SK-N-SH treated with all-trans-retinoic acid at 6 μM for 48 hours (cell line): Measurements from ENCODE around the gene MRPS2.

Experiments used
- ATAC-seq: fragments of 200-7000 bp; cut with Tn5 transposase; 3 replicates; pipeline ENCODE4 v1.9.1; 2020; ENCODE audit warnings: mild to moderate bottlenecking, moderate library complexity
- ARNTL ChIP-seq: fragments of 450-650 bp; formaldehyde crosslinking; IDR thresholded peaks from 2 replicates; pipeline ENCODE4 v1.5.0; 2020; ENCODE audit warnings: low read depth, mild to moderate bottlenecking, moderate library complexity, borderline replicate concordance
- BACH2 ChIP-seq: fragments of 250-450 bp; sonication (Bioruptor Pico); IDR thresholded peaks from 2 replicates; pipeline ENCODE4 v1.9.0; 2021; ENCODE audit warnings: mild to moderate bottlenecking, borderline replicate concordance
- CSDC2 ChIP-seq: fragments of 250-450 bp; sonication (Bioruptor Pico); IDR thresholded peaks from 2 replicates; pipeline ENCODE4 v1.5.0; 2020; ENCODE audit warnings: mild to moderate bottlenecking, moderate library complexity
- ESRRG ChIP-seq: fragments of 250-450 bp; sonication (Bioruptor Pico); IDR thresholded peaks from 2 replicates; pipeline ENCODE4 v1.6.1; 2021; ENCODE audit warnings: mild to moderate bottlenecking
- GLIS3 ChIP-seq: fragments of 250-450 bp; sonication (Bioruptor Pico); IDR thresholded peaks from 2 replicates; pipeline ENCODE4 v1.5.0; 2020; ENCODE audit warnings: mild to moderate bottlenecking, moderate library complexity
- ISL1 ChIP-seq: fragments of 250-450 bp; sonication (Bioruptor Pico); IDR thresholded peaks from 2 replicates; pipeline ENCODE4 v2.1.2; 2022; ENCODE audit warnings: mild to moderate bottlenecking, moderate library complexity
- OSR1 ChIP-seq: fragments of 250-450 bp; sonication (Bioruptor Pico); IDR thresholded peaks from 2 replicates; pipeline ENCODE4 v1.8.0; 2022; ENCODE audit warnings: moderate library complexity, mild to moderate bottlenecking, inconsistent platforms
- PPARA ChIP-seq: fragments of 250-450 bp; sonication (Bioruptor Pico); IDR thresholded peaks from 2 replicates; pipeline ENCODE4 v1.5.0; 2020; ENCODE audit warnings: mild to moderate bottlenecking, borderline replicate concordance
- RARB ChIP-seq: fragments of 250-450 bp; sonication (Bioruptor Pico); IDR thresholded peaks from 2 replicates; pipeline ENCODE4 v1.8.0; 2021; ENCODE audit warnings: mild to moderate bottlenecking, moderate library complexity
- SNAI2 ChIP-seq: fragments of 250-450 bp; sonication (Bioruptor Pico); IDR thresholded peaks from 2 replicates; pipeline ENCODE4 v1.5.0; 2020; ENCODE audit warnings: mild to moderate bottlenecking, moderate library complexity
- TCF4 ChIP-seq: fragments of 250-450 bp; sonication (Bioruptor Pico); IDR thresholded peaks from 2 replicates; pipeline ENCODE4 v1.8.0; 2021; ENCODE audit warnings: mild to moderate bottlenecking, moderate library complexity, borderline replicate concordance
- TOX ChIP-seq: fragments of 250-450 bp; sonication (Bioruptor Pico); IDR thresholded peaks from 2 replicates; pipeline ENCODE4 v1.8.0; 2021; ENCODE audit warnings: mild to moderate bottlenecking, moderate library complexity, borderline replicate concordance
- ZFP3 ChIP-seq: fragments of 250-450 bp; sonication (Bioruptor Pico); IDR thresholded peaks from 2 replicates; pipeline ENCODE4 v1.5.0; 2020; ENCODE audit warnings: mild to moderate bottlenecking, moderate library complexity
- ZFP30 ChIP-seq: fragments of 450-650 bp; formaldehyde crosslinking; IDR thresholded peaks from 2 replicates; pipeline ENCODE4 v1.5.0; 2022; ENCODE audit warnings: mild to moderate bottlenecking, moderate library complexity
- ZNF565 ChIP-seq: fragments of 450-650 bp; formaldehyde crosslinking; conservative IDR thresholded peaks from 2 replicates; pipeline ENCODE4 v1.5.0; 2020; ENCODE audit warnings: low read depth, mild to moderate bottlenecking, moderate library complexity
- ZNF8 ChIP-seq: fragments of 450-650 bp; formaldehyde crosslinking; IDR thresholded peaks from 2 replicates; pipeline ENCODE4 v1.5.0; 2020; ENCODE audit warnings: mild to moderate bottlenecking, moderate library complexity
- TF ChIP-seq, protein P1 (sequence below): fragments of 250-450 bp; sonication (Bioruptor Pico); IDR thresholded peaks from 2 replicates; pipeline ENCODE4 v1.5.1; 2021; ENCODE audit warnings: mild to moderate bottlenecking, moderate library complexity
- TF ChIP-seq, protein P2 (sequence below): fragments of 250-450 bp; sonication (Bioruptor Pico); IDR thresholded peaks from 2 replicates; pipeline ENCODE4 v1.8.0; 2020; ENCODE audit warnings: mild to moderate bottlenecking, moderate library complexity, borderline replicate concordance
- TF ChIP-seq, protein P3 (sequence below): fragments of 250-450 bp; sonication (Bioruptor Pico); IDR thresholded peaks from 2 replicates; pipeline ENCODE4 v1.5.1; 2020; ENCODE audit warnings: low read depth, mild to moderate bottlenecking, moderate library complexity
- TF ChIP-seq, protein P4 (sequence below): fragments of 250-450 bp; sonication (Bioruptor Pico); IDR thresholded peaks from 2 replicates; pipeline ENCODE4 v1.8.0; 2021; ENCODE audit warnings: low read depth, mild to moderate bottlenecking, moderate library complexity, borderline replicate concordance

MRPS2 gene

DNA sequence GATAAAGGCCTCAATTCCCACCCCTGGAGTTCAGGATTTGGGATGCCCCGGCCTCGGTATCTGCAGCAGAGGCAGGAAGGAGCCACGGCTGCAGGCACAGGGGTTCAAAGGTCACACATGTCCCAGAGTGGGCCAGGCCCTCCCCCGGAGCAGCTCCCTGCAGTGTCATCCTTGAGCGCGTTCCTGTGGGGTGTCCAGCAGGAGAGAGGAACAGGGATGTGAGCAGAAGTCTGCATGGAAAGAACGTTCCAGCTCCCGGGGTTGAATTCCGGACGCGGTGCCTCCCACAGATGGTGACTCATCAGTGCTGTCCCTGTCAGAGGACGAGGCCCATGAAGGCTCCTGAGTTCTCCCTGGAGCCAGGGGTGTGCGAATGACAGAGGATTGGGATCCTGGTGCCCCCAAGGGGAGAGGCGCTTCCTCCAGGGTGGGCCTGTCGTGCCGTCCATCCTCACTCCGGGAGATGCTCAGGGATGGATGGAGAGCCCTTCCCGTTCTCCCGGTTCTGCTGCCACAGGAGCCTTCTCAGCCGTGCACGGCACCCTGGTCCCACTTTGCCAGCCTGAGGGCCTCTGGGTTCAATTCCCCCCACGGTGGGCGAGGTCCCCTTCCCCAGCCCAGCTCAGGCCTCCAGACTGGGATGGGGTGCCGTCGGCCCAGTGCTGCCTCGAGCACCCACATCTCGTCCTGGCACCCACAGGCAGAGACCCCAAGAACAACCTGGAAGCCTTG lies 23.8 kb downstream of the MRPS2 start:
- TF ChIP-seq, protein P1, sequence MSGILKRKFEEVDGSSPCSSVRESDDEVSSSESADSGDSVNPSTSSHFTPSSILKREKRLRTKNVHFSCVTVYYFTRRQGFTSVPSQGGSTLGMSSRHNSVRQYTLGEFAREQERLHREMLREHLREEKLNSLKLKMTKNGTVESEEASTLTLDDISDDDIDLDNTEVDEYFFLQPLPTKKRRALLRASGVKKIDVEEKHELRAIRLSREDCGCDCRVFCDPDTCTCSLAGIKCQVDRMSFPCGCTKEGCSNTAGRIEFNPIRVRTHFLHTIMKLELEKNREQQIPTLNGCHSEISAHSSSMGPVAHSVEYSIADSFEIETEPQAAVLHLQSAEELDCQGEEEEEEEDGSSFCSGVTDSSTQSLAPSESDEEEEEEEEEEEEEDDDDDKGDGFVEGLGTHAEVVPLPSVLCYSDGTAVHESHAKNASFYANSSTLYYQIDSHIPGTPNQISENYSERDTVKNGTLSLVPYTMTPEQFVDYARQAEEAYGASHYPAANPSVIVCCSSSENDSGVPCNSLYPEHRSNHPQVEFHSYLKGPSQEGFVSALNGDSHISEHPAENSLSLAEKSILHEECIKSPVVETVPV (CRISPR knock-in tag), result no peak
- TF ChIP-seq ZFP30 (no peak), TCF4 (no peak), ZFP3 (CRISPR knock-in tag) (no peak), ARNTL (no peak), BACH2 (CRISPR knock-in tag) (no peak), GLIS3 (no peak), OSR1 (no peak), ESRRG (no peak), SNAI2 (CRISPR knock-in tag) (no peak), ZNF565 (CRISPR knock-in tag) (no peak), CSDC2 (no peak), ISL1 (CRISPR knock-in tag) (no peak), TOX (no peak)
- TF ChIP-seq, protein P2, sequence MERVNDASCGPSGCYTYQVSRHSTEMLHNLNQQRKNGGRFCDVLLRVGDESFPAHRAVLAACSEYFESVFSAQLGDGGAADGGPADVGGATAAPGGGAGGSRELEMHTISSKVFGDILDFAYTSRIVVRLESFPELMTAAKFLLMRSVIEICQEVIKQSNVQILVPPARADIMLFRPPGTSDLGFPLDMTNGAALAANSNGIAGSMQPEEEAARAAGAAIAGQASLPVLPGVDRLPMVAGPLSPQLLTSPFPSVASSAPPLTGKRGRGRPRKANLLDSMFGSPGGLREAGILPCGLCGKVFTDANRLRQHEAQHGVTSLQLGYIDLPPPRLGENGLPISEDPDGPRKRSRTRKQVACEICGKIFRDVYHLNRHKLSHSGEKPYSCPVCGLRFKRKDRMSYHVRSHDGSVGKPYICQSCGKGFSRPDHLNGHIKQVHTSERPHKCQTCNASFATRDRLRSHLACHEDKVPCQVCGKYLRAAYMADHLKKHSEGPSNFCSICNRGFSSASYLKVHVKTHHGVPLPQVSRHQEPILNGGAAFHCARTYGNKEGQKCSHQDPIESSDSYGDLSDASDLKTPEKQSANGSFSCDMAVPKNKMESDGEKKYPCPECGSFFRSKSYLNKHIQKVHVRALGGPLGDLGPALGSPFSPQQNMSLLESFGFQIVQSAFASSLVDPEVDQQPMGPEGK (CRISPR knock-in tag), result no peak
- TF ChIP-seq, protein P3, sequence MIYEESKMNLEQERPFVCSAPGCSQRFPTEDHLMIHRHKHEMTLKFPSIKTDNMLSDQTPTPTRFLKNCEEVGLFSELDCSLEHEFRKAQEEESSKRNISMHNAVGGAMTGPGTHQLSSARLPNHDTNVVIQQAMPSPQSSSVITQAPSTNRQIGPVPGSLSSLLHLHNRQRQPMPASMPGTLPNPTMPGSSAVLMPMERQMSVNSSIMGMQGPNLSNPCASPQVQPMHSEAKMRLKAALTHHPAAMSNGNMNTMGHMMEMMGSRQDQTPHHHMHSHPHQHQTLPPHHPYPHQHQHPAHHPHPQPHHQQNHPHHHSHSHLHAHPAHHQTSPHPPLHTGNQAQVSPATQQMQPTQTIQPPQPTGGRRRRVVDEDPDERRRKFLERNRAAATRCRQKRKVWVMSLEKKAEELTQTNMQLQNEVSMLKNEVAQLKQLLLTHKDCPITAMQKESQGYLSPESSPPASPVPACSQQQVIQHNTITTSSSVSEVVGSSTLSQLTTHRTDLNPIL (CRISPR knock-in tag), result no peak
- TF ChIP-seq, protein P4, sequence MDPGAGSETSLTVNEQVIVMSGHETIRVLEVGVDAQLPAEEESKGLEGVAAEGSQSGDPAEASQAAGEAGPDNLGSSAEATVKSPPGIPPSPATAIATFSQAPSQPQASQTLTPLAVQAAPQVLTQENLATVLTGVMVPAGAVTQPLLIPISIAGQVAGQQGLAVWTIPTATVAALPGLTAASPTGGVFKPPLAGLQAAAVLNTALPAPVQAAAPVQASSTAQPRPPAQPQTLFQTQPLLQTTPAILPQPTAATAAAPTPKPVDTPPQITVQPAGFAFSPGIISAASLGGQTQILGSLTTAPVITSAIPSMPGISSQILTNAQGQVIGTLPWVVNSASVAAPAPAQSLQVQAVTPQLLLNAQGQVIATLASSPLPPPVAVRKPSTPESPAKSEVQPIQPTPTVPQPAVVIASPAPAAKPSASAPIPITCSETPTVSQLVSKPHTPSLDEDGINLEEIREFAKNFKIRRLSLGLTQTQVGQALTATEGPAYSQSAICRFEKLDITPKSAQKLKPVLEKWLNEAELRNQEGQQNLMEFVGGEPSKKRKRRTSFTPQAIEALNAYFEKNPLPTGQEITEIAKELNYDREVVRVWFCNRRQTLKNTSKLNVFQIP, result no peak
- no peak for ATAC-seq

DNA sequence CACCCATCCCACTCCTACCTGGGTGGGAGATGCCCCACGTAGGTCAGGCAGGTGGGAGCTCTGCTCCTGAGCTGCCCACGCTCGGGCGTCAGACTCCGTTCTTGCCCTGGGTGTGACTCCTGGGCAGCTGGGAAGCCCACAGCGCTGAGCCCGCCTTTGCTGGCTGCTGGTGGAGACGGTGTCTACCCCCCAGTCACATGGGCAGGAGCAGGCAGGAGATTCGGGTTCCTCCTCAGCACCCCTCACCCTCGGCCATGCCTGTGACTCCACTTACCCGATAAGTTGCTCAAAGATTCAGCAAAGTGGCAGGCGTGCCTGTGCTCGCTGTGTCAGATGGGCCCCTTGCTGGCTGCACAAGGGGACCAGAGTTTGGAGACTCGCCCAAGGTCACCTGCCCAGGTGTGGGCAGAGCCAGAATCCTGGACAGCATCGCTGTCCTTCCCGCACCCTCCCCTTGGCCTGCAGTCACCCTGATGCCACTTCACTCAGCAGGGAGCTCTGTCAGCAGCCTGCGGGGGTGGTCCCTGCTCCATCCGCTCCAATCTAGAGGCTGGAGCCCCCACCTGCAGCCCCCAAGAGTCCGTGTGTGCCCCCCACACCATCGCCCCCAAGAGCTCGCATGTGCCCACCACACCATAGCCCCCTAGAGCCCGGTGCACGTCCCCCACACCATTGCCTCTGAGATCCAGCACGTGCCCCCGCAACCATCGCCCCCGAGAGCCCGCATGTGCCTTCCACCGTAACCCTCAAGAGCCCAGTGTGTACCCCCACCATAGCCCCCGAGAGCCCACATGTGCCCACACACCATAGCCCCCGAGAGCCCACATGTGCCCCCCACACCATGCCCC lies 25.0 kb downstream of the MRPS2 start:
- no peak for ATAC-seq
- TF ChIP-seq ZFP30, result no peak
- no peak for TF ChIP-seq PPARA (CRISPR knock-in tag)
- TF ChIP-seq, protein P4, result no peak
- TF ChIP-seq ZNF565 (CRISPR knock-in tag), result no peak
- no peak for TF ChIP-seq OSR1
- TF ChIP-seq ZNF8 (CRISPR knock-in tag), result no peak
- no peak for TF ChIP-seq ZFP3 (CRISPR knock-in tag)
- TF ChIP-seq, protein P3 (CRISPR knock-in tag), result no peak
- TF ChIP-seq, protein P1 (CRISPR knock-in tag), result no peak
- no peak for TF ChIP-seq BACH2 (CRISPR knock-in tag)
- no peak for TF ChIP-seq RARB
- TF ChIP-seq, protein P2 (CRISPR knock-in tag), result no peak
- no peak for TF ChIP-seq ESRRG
- no peak for TF ChIP-seq TOX
- no peak for TF ChIP-seq SNAI2 (CRISPR knock-in tag)
- no peak for TF ChIP-seq TCF4
- TF ChIP-seq ARNTL, result no peak
